ENCODE data around the gene CREB1.
A peak's percentile ranks its signal among the peaks of the same experiment; 100 is the strongest.

CREB1 gene

DNA sequence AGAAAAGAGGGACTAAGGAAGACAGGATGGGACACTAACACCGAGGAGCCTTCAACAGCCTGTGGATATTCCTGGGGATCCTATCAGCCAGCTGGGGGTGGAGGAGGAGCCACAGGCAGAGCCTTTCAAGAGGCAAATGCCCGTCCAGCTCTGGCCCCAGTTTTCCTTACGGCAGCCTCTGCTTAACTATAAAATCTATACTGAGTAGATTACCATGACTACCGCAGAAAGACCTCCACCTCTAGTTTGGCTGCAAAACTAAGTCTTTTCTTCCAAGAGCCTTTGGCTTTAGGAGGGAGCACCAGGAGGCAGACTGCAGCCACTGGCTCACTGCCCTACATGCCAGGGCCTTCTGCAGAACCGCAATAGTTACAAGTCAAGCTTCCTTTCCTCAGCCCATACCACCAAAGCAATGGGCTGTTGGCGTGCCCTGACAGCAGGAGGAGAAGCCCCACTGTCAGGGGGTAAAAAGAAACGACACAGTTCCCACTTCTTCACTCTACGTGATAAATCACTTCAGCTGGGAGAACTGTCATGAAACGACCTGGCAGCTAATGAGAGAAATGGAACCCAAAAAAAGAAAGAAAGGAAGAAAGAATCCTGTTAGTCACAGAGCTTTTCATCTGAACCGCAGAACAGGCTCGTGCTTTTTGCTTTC, 25.1 kb upstream of the CREB1 start:
- DNase-seq (ENCODE audit: low read depth in 2 of 2), result no peak

DNA sequence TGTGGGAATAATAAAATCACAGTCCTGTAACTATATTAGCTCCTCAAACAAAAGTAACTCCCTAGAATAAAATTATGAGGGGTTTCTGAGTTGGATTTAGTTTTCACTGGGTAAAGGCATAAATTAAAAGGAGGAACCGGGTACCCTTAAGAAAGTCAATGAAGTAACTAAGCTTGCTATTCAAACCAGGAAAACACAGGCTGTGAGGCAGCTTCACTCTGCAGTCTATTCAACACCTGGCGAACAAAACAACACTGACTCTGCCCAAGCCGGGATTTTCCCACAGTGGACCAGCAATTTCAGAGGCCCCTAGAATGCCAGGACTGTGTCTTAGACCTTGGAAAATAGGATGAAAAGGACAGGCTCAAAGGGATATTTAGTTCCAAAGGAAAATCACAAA, 24.6 kb upstream of the CREB1 start:
- no peak for DNase-seq (ENCODE audit: low read depth in 2 of 2)

DNA sequence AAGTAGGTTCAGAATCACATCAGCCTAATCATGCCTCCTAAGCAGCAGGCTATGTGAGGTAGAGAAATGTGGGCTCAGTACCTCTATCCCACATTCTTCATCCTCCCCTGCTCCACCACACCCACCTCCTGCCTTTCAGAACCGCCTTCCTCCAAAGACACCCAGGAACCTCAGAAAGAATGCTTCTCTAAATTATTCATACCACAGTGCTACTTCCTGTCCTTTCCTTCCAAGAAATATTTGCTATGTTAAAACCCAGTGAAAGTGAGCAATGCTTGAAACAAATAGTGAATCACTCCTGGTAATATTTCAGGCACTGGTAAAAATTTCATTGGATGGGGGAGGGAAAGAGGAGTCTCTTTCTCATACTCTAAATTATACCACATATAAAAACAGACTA, 24.0 kb upstream of the CREB1 start:
- no peak for DNase-seq (ENCODE audit: low read depth in 2 of 2)

DNA sequence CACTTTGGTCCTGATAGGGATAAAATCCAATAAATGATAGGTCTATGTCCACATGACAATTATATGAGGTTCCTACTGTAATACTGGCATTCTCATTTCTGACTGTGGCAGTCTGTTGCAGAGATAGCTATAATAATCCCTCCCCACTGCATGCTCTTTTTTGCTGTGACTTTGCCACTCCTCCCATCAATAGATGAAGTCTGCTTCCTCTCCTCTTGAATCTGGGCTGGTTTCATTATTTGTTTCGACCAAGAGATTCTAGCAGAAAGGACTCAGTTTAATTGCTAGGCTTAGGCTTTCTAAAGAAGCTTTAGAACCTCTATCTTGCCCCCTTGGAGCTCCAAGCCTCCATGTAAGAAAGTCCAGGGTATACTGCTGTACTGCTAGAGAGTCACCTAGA, 23.3 kb upstream of the CREB1 start:
- DNase-seq (ENCODE audit: low read depth in 2 of 2), result no peak

DNA sequence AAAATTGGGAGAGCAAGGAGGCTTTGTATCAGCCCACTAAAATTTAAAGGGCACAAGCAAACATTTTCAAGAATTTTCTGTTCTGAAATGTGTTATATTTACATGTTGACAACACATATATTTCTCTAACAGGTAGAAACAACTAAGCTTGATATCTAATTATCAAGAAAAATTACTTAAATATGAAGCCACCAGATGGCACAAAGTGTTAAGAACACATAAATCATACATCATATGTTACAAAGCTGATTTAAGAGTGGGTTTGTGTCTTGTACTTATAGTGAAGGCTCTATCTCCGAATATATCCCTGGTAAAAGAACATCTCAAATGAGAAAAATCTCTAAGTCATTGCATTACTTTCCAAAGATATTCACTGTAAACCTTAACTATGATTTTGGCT, 19.6 kb upstream of the CREB1 start:
- DNase-seq (ENCODE audit: low read depth in 2 of 2), result no peak

DNA sequence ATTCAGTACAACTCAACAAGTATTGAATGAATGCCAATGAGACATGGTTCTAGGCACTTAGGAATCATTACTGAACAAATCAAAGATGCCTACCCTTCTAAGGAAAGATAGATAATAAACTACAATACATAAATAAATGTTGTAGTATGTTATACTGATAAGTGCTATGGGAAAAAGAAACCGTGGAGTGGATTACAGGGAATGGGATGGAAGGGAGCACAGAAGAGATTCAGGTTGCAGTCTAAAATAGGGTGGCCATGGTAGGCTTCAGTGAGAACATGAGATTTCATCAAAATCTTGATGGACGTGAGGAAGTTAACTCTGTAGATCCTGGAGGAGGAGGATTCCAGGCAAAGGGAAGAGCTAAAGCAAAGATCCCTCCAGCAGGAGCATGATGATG, 17.9 kb upstream of the CREB1 start:
- no peak for DNase-seq (ENCODE audit: low read depth in 2 of 2)

DNA sequence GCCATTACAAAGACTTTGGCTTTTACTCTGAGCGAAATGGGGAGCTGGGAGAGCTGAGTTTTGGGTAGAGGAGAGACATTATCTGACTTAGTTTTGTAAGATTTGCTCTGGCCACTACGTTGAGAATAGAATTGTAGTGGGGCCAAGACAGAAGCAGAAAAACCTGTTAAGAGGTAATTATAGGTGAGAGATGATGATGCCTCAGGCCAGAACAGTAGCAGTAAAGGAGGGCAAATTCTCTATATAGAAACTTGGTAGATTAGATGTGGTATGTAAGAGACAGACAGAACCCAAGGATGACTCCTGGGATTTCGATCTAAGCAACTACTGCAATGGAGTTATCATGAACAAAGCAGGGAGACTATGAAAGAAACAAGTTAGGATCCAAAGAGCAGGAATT, 17.4 kb upstream of the CREB1 start:
- DNase-seq (ENCODE audit: low read depth in 2 of 2), result no peak

DNA sequence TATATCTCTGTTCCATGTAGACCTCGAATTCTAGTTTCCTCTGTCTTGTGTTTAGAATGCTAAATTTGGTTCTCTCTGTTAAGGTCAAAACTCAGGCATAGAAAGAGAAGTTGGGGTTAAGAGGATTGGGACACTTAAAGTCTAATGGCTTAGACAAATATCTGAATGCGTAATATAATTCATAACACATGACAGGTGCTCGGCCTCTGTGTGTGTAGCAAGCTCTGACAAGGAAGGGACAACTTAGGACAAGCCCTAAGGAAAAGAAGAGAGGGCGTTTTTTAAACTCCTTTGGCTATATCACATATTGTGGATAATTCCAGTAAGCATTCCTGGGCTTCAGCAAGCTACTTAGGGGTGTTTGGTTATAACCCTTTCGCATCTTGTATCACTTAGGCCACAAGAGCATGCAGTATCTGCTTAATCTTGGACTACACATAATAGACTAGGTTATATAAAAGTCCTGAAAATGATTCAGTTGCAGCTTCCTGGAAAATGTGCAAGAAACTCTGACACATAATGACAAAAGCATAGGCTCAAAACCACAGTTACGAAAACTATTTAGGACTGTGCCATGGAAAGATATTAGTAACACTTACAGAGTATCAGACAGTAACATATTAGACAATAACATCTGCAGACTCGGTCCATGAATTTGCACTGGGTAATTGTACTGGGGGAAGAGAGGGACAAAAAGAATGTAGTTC, 16.1 kb upstream of the CREB1 start:
- DNase-seq (ENCODE audit: low read depth in 2 of 2), result no peak

DNA sequence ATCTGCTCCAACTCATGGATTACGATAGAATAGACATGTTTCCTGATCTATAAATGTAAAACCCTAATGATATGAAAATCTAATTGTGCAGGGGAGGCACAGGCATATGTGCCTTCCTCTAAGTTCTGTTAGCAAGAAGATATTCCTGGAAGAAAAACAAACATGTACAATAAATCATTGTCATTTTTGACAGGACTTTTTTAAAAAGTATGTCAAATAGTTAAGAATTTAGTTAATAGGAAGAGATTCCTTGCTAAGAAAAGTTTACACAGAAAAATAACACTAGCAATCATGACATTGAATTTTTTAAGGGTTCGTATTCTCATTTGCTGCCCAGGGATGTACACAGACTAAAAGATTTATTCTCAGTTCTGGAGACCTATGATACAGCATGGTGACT, 15.3 kb upstream of the CREB1 start:
- no peak for DNase-seq (ENCODE audit: low read depth in 2 of 2)

DNA sequence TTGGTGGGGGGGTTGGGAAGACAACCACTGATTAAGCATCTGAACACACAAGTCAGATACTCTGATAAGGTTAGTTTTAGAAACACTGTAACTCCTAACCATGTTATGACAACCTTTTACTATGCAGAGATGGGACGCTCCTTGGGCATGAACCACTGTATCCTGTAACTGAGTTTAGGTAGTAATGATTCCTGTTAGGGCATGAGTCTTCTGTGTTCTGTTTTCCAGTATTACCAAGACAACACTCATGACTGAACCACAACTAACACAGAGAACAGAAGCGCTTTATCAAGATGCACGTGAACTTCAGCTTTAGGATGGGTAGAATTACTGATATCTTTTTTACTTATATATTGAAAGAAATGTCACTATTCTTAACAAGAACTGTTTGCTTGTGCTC, 14.1 kb upstream of the CREB1 start:
- no peak for DNase-seq (ENCODE audit: low read depth in 2 of 2)

DNA sequence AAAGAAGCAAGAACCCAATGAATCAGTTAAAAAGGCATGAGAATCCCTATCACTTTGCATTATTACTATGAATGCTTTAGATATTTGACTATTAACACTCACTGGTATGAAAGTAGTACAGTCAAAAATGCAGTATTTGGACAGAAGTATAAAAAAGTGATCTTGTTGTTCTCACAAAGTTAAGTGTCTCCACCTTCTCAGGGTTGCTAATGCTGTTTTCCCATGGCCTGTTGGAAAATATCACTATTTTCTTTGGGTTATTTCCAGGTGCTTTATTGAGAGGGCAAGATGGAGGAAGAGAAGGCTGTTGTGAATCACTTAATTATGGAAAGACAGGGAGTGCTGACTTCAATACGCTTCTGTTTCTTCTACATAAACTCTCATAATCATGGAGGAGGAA, 13.6 kb upstream of the CREB1 start:
- no peak for DNase-seq (ENCODE audit: low read depth in 2 of 2)

DNA sequence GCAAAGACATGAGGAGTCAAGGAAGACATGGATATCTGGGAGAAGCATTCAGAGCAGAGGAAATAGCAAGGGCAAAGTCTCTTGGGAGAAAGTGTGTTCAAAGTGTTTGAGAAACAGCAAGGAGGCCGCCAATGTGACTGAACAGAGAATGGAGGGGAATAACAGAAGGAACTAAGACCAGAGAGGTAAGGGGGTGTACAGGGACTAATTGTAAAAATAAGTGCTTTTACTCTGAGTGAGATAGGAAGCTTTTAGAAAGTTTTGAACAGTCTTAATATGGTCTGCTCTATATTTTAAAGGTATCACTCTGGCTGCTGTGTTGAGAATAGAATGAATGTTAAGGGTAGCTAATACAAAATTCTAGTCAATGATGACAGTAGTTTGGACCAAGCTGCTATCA, 6.8 kb upstream of the CREB1 start:
- no peak for DNase-seq (ENCODE audit: low read depth in 2 of 2)

DNA sequence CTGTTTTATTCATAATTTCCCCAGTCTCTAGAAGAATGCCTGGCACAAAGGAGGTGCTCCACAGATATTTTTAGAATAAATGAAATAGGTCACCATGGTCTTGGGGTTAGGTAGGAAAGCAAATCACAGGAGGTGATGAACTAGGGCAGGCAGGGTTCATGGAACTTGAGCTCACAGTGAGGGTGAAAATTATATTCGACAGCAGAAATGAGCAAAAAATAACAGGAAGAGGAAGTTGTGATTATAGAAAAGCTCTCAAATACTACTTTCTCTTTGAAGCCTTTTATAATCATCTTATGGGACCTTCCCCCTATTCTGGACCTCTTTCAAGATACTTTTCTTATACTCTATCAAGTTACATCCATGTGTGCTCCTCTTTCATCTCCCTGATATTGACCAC, 4.5 kb upstream of the CREB1 start:
- no peak for DNase-seq (ENCODE audit: low read depth in 2 of 2)

DNA sequence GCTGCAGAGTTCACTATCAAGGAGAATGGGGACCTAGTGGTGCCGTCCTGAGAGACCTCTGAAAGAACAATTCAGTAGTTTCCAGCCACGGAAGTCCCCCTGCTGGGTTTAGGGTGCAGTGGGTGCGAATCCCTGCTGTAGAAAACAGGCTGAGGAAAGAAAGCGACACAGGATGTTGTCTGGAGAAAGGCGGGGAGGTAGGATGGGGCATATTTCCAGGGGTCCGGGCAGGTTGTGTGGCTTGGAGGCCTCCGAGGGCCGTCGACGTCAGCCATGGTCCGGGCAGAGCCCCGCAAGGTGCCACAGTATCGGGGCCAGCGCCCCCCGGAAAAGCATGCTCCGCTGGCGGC, 807 bp upstream of the CREB1 start:
- peak; percentile 39 to 44 for DNase-seq (ENCODE audit: low read depth in 2 of 2)

DNA sequence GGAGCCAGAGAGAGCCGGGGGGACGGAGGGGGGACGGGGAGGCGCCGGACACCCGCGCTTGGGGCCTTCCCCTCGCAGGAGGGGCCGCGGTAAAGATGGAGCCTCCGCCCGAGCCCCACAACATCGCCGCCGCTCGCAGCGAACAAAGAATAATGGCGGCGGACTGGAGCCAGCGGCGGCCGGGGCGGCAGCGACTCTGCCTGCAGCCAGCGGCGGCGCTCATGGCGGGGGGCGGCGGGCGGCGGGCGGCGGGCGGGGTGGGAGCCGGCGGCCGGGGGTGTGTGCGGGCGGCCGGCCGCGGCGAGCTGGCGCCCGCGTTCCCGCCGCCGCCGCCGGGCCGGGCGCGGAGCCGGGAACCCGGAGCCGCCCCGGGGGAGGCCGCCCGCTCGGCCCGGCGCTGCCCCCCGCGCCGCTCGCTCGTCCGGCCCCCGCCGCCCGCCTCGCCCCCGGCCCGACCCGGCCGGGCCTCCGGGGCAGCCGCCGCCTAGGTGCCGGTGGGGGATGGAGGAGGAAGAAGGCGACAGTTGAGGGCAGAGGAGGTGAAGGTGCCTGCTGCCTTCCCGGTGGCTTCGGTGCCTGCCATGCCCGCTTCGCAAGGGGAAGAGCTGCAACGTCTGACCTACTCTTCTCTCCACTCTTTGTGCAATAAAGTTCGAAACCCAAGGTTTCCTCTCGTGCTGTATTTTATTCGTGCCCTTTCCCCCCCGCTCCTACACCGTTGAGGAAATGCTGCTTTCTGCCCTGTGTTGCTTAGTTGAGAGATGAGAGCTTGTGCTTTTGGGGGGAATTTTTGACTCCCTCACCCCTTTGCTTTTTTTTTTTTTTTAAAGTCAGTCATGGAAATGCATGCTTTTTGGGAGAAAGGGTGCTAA, 634 bp downstream of the CREB1 start:
- DNase-seq (ENCODE audit: low read depth in 2 of 2), result peak in 1 of 2 donors; percentile 17

DNA sequence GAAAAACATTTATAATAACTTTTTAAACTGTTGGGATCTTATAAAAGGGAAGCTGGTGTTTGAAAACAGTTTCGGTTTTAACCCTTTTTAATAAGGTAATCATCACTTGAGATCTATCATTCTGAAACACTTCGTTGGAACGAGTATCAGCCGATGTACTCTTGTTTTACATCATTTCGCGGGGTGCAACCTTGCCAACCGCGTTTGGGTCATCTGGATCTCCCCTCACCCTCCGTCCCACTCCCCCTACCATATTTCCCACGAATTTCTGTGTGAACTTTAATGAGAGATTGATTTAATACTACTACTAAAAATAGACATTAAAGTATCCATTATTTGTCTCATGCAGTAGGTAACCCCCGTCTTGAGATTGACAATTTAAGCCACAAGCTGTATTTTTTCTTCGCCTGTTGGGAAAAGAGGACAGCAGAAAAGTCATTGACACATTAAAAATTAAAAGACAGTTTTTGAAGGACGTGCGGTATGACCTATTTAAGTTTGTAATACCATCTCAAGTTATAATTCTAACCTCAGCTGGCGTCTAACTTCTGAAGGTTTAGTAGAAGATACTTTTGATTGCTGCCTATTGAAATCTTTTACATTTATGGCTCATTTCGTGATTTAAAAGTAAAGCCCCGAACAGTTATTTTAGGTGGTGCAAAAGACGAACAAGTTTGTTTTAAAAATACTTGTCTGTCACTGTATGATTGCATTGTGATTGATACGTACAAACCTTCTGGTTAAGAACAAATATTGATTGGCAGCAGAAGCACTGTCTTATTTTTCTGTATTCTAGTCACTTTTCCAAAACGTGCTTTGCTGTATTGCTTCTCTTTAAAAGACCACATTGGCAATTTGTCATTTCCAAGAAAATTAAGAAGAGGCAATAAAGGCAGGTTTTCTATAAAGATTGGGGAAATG, 1.5 kb downstream of the CREB1 start:
- no peak for DNase-seq (ENCODE audit: low read depth in 2 of 2)

DNA sequence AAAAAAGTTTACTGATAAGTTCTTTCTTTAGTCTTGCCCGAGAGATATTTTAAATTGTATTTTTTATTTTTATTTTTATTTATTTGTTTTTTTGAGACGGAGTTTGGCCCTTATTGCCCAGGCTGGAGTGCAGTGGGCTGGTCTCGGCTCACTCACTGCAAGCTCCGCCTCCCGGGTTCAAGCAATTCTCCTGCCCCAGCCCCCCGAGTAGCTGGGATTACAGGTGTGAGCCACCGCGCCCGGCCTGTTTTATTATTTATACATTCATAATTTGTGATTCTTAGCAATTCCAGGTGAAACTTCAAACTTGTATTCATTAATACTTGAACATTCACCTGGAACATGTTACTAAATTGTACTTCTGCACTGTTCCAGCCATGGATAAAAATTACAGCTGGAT, 2.9 kb downstream of the CREB1 start:
- DNase-seq (ENCODE audit: low read depth in 2 of 2), result no peak

DNA sequence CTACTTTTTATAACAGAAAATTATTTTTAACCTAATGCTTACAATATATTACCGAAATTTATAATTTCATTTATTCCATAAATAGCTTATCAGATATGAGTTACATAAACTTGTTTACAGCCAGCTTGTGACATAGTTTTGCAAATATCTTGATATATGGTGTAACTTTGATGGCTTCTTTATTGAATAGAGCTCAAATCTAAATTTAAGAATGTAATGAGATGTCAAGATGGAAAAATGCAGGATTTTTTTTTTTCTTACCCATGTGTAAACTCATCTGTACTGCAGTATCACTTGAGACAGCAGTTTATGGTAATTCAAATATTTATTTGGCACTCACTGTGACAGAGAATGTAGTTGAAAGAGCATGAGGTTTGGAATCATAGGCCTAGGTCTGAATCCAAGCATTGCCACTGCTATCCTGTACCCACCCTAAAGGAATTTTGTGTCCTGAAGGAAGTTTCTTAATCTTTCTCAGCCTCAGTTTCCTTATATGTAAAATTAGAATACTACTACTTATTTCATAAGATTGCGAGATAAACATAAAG, 3.8 kb downstream of the CREB1 start:
- no peak for DNase-seq (ENCODE audit: low read depth in 2 of 2)

DNA sequence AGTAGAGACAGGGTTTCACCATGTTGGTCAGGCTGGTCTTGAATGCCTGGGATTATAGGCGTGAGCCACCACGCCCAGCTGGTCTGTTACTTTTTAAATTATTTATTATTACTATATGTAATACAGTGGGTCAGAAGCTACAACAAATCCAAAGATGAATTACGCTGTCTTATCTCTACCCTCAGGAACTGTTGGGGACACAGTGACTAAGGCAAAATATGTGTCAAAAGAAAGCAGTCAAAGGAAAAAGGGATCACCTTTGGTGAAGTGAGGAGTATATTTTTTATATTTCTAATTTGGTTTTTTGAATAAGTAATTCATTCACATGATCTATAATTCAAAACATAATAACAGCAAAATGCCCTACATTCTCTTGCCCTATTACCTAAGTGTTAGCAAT, 4.7 kb downstream of the CREB1 start:
- no peak for DNase-seq (ENCODE audit: low read depth in 2 of 2)

DNA sequence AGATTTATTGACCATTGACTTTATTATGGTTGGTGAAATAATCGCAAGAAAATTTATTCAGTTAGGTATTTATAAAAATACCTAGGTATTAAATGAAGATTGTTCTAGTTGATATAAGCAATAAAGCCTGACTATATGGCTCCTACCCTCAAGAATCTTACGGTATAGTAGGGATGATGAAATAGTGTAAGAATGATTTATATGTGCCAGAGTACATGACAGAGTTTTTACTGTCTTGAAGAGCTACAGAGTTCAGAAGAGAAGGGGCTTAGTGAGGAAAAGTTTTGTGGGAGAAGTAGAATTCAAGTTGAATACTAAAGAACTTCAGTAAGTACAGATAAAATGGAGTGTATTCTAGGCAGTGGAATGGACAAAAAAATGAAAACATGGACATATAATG, 9.7 kb downstream of the CREB1 start:
- DNase-seq (ENCODE audit: low read depth in 2 of 2), result no peak

DNA sequence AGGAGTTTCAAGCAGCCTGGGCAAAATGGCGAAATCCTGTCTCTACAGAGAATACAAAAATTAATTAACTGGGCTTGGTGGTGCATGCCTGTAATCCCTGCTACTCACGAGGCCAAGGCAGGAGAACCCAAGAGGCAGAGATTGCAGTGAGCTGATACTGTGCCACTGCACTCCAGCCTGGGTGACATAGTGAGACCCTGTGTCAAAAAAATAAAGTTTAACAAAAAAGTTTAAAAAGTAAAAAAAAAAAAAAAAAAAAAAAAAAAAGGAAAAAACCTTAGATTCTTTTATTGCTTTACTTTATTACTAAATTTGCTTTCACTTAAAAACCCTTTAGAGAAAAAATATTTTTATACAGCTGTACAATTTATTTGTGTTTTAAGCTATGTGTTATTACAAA, 10.7 kb downstream of the CREB1 start:
- DNase-seq (ENCODE audit: low read depth in 2 of 2), result no peak

DNA sequence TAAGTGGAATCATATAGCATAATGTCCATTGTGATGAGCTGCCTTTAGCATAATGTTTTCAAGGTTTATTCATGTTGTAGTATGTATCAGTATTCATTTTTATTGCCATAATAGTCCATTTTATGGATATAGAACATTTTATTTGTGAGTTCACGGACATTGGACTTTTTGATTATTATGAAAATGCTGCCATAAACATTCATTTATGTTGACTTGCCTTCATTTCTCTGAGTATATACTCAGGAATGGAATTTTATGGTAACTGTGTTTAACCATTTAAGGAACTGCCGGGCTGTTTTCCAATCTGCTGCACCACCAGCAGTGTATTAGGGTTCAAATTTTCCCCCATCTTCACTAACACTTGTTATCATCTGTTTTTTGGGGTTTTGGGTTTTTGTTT, 12.2 kb downstream of the CREB1 start:
- DNase-seq (ENCODE audit: low read depth in 2 of 2), result no peak
